HepG2 (cell line): Measurements from ENCODE around the gene SUPT6H. TPM values are rescaled to one million over a fixed set of nuclear protein-coding genes. Genes with fewer than 3 reads are reported as not detected.

Source experiments
- ARHGAP35 ChIP-seq: sonication (generic); formaldehyde crosslinking; IDR thresholded peaks from 2 replicates; pipeline ENCODE4 v1.9.0; 2022; ENCODE audit warnings: mild to moderate bottlenecking, inconsistent platforms, moderate library complexity, missing genetic modification reagents, borderline replicate concordance
- GLMP ChIP-seq: sonication (generic); formaldehyde crosslinking; IDR thresholded peaks from 2 replicates; pipeline ENCODE4 v1.9.0; 2021; ENCODE audit warnings: missing genetic modification reagents, mild to moderate bottlenecking, borderline replicate concordance
- HMGA1 ChIP-seq: sonication (generic); formaldehyde crosslinking; conservative IDR thresholded peaks from 2 replicates; pipeline ENCODE4 v1.4.0; 2020; ENCODE audit warnings: missing genetic modification reagents
- IRF1 ChIP-seq: sonication (generic); formaldehyde crosslinking; IDR thresholded peaks from 2 replicates; pipeline ENCODE4 v1.4.0; 2020; ENCODE audit warnings: low read depth, mild to moderate bottlenecking, missing genetic modification reagents
- KDM2A ChIP-seq: sonication (generic); formaldehyde crosslinking; IDR thresholded peaks from 2 replicates; pipeline ENCODE4 v1.4.0; 2020; ENCODE audit warnings: low read depth, missing genetic modification reagents, borderline replicate concordance
- MYPOP ChIP-seq: sonication (generic); formaldehyde crosslinking; IDR thresholded peaks from 2 replicates; pipeline ENCODE4 v1.8.1; 2023; ENCODE audit warnings: mild to moderate bottlenecking, moderate library complexity, missing genetic modification reagents
- PITX1 ChIP-seq: sonication (generic); formaldehyde crosslinking; IDR thresholded peaks from 2 replicates; pipeline ENCODE4 v1.5.1; 2020; ENCODE audit warnings: mild to moderate bottlenecking, missing genetic modification reagents
- SOX6 ChIP-seq, 2 experiments: fragments of 450-650 bp in 1 of 2; sonication (generic) in 1 of 2; formaldehyde crosslinking in 1 of 2; IDR thresholded peaks; 2 replicates each; pipeline versions ENCODE4 v1.4.0 to v1.6.1; 2017 to 2020; ENCODE audit warnings: antibody characterized with exemption in 1 of 2, mild to moderate bottlenecking in 1 of 2, missing genetic modification reagents in 1 of 2
- TAF15 ChIP-seq: fragments of 200-400 bp; formaldehyde crosslinking; IDR thresholded peaks from one replicate; pipeline ENCODE4 v1.6.1; 2018; ENCODE audit warnings: mild to moderate bottlenecking, low read depth, low read length; ENCODE audit not compliant: poor library complexity, severe bottlenecking
- THAP7 ChIP-seq: sonication (generic); formaldehyde crosslinking; IDR thresholded peaks from 2 replicates; pipeline ENCODE4 v1.8.1; 2023; ENCODE audit warnings: mild to moderate bottlenecking, missing genetic modification reagents
- ZBTB39 ChIP-seq: sonication (generic); formaldehyde crosslinking; IDR thresholded peaks from 2 replicates; pipeline ENCODE4 v1.5.0; 2020; ENCODE audit warnings: missing genetic modification reagents
- ZNF33B ChIP-seq: sonication (generic); formaldehyde crosslinking; IDR thresholded peaks from 2 replicates; pipeline ENCODE4 v1.5.1; 2020; ENCODE audit warnings: mild to moderate bottlenecking, missing genetic modification reagents
- ZNF34 ChIP-seq: sonication (generic); formaldehyde crosslinking; IDR thresholded peaks from 2 replicates; pipeline ENCODE4 v1.4.0; 2020; ENCODE audit warnings: mild to moderate bottlenecking, missing genetic modification reagents, borderline replicate concordance
- ZNF574 ChIP-seq: sonication (generic); formaldehyde crosslinking; IDR thresholded peaks from 2 replicates; pipeline ENCODE4 v1.4.0; 2020; ENCODE audit warnings: missing genetic modification reagents
- ZNF747 ChIP-seq: sonication (generic); formaldehyde crosslinking; IDR thresholded peaks from 2 replicates; pipeline ENCODE4 v1.8.1; 2023; ENCODE audit warnings: missing genetic modification reagents, mild to moderate bottlenecking, borderline replicate concordance
- ZNF766 ChIP-seq: sonication (generic); formaldehyde crosslinking; IDR thresholded peaks from 2 replicates; pipeline ENCODE4 v1.5.0; 2020; ENCODE audit warnings: missing genetic modification reagents, borderline replicate concordance
- ZSCAN29 ChIP-seq: sonication (generic); formaldehyde crosslinking; conservative IDR thresholded peaks from 2 replicates; pipeline ENCODE4 v1.4.0; 2020; ENCODE audit warnings: mild to moderate bottlenecking, missing genetic modification reagents
- ZZZ3 ChIP-seq: sonication (generic); formaldehyde crosslinking; IDR thresholded peaks from 2 replicates; pipeline ENCODE4 v1.4.0; 2020; ENCODE audit warnings: missing genetic modification reagents, mild to moderate bottlenecking, borderline replicate concordance
- polyA plus RNA-seq, 8 experiments: library from polyadenylated mRNA; depleted of rRNA in 3 of 8; stranded (reverse) in 7 of 8; unstranded in 1 of 8; fragments of >200 nt; fragmentation: Illumina TruSeq in 4 of 8; extraction: Trizol in 4 of 8; gene quantifications; 2 replicates each; pipeline versions ENCODE4 v1.2.1 to v1.2.3, GENCODE V29; 2011 to 2016; ENCODE audit warnings: low read depth in 4 of 8, missing spikeins in 1 of 8, mixed read lengths in 1 of 8; ENCODE audit not compliant: insufficient read depth in 1 of 8
- total RNA-seq, 5 experiments: library from RNA; depleted of rRNA; stranded (reverse); fragments of >200 nt; fragmentation: Illumina TruSeq; extraction: Trizol; gene quantifications; 2 replicates each; pipeline ENCODE4 v1.2.3, GENCODE V29; 2016; ENCODE audit warnings: low read depth in 1 of 5

SUPT6H gene
- total and polyA plus RNA-seq, 2 of the 13 experiments (the other 11 are each of a cell fraction or from before 2014, with no cell fraction given) = 32.7 to 39.9 TPM

- TF ChIP-seq TAF15 = no peak
- no peak; the same call in 1 of the 2 replicates for TF ChIP-seq ZNF747
- no peak for TF ChIP-seq ZBTB39
- TF ChIP-seq ZNF574 (CRISPR knock-in tag) = peak; percentile 12; the same call in 1 of the 2 replicates
- TF ChIP-seq PITX1 = no peak
- TF ChIP-seq ZZZ3 = no peak
- no peak for TF ChIP-seq IRF1
- TF ChIP-seq ZSCAN29 (CRISPR knock-in tag) = no peak
- TF ChIP-seq MYPOP = 0 out of 2 replicates have a peak, but pooled peaks have one; percentile 8
- TF ChIP-seq HMGA1 (CRISPR knock-in tag) = no peak
- TF ChIP-seq KDM2A = peak; percentile 8; the same call in 1 of the 2 replicates
- TF ChIP-seq ARHGAP35 = no peak
- TF ChIP-seq ZNF34 = no peak; the same call in 1 of the 2 replicates
- TF ChIP-seq GLMP (CRISPR knock-in tag) = no peak
- TF ChIP-seq SOX6 (IDR thresholded peaks at IDR 0.05) = no peak
- TF ChIP-seq SOX6 (CRISPR knock-in tag; IDR thresholded peaks at IDR 0.05) = no peak
- no peak for TF ChIP-seq THAP7 (CRISPR knock-in tag)
- TF ChIP-seq ZNF766 (CRISPR knock-in tag) = 0 out of 2 replicates have a peak, but pooled peaks have one; percentile 28
- no peak for TF ChIP-seq ZNF33B (CRISPR knock-in tag)
Measured at GRCh38 chr17:28744104-28744971, 82.3 kb downstream of the SUPT6H start (continued).
